ENCODE measurements around the gene TLK2.
A peak's percentile ranks its signal among the peaks of the same experiment; 100 is the strongest.
"Not testable (repeated sequence)": the region's sequence is repeated elsewhere in the genome, so short reads cannot be mapped to it uniquely, and the experiment has no call there.

The TLK2 gene

DNA sequence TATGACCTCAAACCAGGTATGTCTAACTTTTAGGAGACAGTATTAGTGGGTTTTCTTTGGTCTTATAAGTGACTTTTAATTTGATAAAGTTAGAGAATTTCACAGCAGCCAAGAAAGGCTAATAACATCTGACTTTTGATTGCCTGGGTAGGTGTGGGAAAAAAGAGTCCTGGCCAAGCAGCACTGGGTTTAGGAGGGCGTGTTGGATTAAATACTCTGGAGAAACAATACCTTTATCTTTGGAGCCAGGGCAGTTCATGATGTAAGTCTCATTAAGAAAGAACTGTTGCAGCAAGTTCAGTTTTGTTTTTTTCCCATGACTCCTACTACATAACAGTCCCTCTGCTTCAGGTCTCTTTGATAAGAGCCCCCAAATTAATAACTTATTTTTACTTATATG is 122.2 kb downstream of the TLK2 start:
- no peak for TF ChIP-seq CTCF (IDR thresholded peaks at IDR 0.05; ENCODE audit: control insufficient read depth, insufficient read depth, low read depth, low read length, missing control alignments)
- no peak overlapping the region for H3K4me3 ChIP-seq (ENCODE audit: control insufficient read depth, low read depth, low read length)
- no peak for DNase-seq (ENCODE audit: low read depth)

DNA sequence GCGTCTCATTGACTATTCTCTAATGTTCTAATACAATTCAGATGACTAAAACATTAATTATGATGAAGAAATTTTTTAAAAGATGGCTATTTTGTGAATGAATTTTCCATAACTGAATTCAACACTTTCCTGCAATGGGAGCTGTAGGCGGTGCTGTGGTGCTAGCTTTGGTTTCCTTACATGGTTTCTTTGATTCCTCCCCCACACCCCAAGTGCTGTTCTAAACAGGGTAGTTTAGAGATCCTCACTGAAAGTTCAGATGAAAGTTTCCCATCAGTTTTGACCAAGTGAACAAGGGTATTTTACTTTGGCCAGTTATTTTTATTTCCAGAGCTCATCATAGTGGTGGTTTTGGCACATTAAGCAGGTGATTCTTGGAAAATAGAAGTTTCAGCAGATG is 122.8 kb downstream of the TLK2 start:
- DNase-seq (ENCODE audit: low read depth): no peak
- no peak overlapping the region for H3K4me3 ChIP-seq (ENCODE audit: control insufficient read depth, low read depth, low read length)
- peak; percentile 61 for TF ChIP-seq CTCF (IDR thresholded peaks at IDR 0.05; ENCODE audit: control insufficient read depth, insufficient read depth, low read depth, low read length, missing control alignments)

- H3K4me3 ChIP-seq (ENCODE audit: control insufficient read depth, low read depth, low read length); DNase-seq (ENCODE audit: low read depth): not testable (repeated sequence)
These were observed 125.2 kb downstream of the TLK2 start for GRCh38 chr17:62603783-62604182.

DNA sequence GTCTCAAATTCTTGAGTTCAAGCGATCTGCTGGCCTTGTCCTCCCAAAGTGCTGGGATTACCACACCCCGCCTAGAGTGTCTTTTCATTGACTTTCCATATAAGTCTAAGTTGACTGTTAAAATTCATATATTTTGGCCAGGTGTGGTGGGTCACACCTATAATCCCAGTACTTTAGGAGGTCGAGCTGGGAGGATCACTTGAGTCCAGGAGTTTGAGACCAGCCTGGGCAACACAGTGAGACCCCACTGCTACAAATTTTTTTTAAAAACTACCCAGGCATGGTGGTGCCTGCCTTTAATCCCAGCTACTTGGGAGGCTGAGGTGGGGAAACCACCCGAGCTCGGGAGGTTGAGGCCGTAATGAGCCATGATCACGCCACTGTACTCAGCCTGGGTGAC is 127.0 kb downstream of the TLK2 start:
- no peak for TF ChIP-seq CTCF (IDR thresholded peaks at IDR 0.05; ENCODE audit: control insufficient read depth, insufficient read depth, low read depth, low read length, missing control alignments)
- H3K4me3 ChIP-seq (ENCODE audit: control insufficient read depth, low read depth, low read length): no peak overlapping the region
- DNase-seq (ENCODE audit: low read depth): no peak

- H3K4me3 ChIP-seq (ENCODE audit: control insufficient read depth, low read depth, low read length): no peak overlapping the region
- no peak for TF ChIP-seq CTCF (IDR thresholded peaks at IDR 0.05; ENCODE audit: control insufficient read depth, insufficient read depth, low read depth, low read length, missing control alignments)
- DNase-seq (ENCODE audit: low read depth): no peak
These were observed 132.7 kb downstream of the TLK2 start for GRCh38 chr17:62611292-62611691.

DNA sequence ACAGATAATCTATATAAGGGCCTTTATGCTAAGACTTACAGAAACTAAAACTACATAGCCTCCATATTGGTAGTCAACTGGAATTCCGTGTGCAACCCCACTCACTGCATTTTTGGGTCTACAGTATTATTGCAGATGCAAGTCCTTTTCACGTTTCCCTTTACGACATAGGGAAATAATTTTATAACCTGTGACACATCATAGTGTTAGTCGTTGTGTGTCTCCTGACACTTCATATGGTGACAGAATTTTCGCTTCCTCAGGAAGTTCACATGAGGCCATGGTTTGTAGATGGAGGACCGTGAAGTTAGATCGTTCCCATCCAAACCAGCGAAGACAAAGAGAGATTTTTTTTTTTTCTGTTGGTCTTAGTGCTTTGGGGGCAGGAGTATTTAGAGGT is 133.1 kb downstream of the TLK2 start:
- no peak overlapping the region for H3K4me3 ChIP-seq (ENCODE audit: control insufficient read depth, low read depth, low read length)
- no peak for TF ChIP-seq CTCF (IDR thresholded peaks at IDR 0.05; ENCODE audit: control insufficient read depth, insufficient read depth, low read depth, low read length, missing control alignments)
- no peak for DNase-seq (ENCODE audit: low read depth)

DNA sequence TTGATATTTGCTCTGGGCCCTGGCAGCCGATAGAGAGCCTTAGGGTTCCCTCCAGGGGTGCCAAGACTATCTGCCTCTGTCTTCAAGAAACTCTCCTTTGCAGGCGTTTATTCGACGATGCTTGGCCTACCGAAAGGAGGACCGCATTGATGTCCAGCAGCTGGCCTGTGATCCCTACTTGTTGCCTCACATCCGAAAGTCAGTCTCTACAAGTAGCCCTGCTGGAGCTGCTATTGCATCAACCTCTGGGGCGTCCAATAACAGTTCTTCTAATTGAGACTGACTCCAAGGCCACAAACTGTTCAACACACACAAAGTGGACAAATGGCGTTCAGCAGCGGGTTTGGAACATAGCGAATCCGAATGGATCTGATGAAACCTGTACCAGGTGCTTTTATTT is 133.7 kb downstream of the TLK2 start:
- not testable (repeated sequence) for DNase-seq (ENCODE audit: low read depth); H3K4me3 ChIP-seq (ENCODE audit: control insufficient read depth, low read depth, low read length)

GRCh38 chr17:62613095-62613494 is 134.5 kb downstream of the TLK2 start:
- H3K4me3 ChIP-seq (ENCODE audit: control insufficient read depth, low read depth, low read length); DNase-seq (ENCODE audit: low read depth): not testable (repeated sequence)
